HG03558 (cell line): ENCODE measurements around the gene GADL1.

Source experiments
- ATAC-seq: cut with Tn5 transposase; IDR thresholded peaks from one replicate; pipeline ENCODE4 v1.9.1; 2021; ENCODE audit warnings: moderate number of reproducible peaks; ENCODE audit not compliant: unreplicated experiment; ENCODE audit errors: extremely low read depth

Gene GADL1

DNA sequence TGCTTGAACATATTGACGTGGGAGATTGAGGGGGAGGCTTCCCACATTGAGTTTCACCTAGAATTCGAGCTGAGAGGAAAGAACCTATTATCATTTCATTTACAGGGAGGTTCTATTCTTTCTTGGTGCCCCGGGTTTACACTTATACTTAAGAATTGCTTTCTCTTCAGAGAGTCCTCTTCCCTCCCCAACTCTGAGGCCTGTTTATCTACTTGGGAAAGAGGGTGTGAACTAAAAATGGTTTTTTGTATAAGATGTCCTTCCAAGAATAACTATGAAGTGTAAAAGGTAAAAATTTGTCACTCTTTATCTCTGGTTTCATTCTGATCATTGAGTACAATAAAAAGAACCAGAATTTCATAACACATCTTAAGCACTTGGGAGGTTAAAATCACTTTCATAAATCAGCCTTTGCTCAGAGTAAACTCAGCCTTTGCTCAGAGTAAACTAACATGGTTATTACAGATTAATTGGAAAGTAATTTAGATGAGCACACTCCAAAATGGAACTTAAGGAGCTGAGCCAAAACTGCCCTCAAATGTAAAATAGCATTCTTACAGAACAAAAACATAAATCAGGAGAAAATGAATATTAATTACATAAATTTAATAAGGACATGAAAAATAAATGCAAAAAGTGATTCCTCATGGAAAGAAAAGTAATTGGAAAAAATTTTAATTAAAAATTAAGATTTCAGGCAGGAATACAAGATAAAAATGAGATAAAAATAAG, 75.2 kb downstream of the GADL1 start:
- ATAC-seq: no peak

DNA sequence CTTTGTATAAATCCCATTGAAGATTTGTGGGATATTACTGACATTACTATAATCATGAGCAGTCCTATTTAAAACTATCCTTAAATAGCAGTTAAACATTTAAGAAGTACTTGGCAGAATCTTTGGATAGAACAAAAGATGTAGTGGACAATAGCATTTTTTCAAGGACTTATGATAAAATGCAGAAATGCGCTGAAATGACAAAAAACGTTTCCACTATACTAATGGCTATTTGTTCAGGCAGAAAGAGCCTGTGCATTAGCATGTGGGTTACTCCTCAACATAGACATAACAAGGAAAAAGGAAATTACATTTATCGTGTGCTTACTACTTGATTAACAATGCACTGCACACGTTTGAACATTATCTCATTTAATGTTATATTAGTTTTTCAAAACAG, 80.7 kb downstream of the GADL1 start:
- ATAC-seq: no peak

DNA sequence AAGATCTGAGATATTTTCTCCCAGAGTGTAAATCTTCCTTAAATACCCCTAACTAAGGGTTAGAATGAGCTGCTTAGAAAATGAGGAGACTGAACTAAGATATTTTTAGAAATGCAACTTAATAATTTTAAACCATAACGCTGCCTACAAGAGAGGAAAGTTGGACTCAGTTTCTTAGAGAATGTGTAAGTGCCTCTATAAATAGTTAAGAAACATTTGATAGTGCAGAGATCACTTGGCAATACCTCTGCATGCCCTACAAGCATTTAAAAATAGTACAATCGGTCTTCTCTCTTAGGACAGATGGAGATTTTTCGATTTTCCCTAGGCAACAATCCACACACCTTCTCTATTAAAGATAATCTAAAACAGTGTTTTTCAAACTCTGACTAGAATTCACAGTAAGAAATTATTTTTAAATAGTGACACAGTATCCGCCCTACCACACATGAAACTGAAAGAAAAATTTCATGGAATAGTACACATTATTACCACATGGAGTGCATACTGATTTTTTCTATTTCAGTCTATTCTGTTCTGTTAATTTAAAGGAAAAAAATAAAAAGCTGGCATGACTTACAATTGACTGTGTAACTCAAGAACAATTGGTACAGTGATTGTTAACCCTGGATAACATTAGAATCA, 83.2 kb downstream of the GADL1 start:
- no peak for ATAC-seq

DNA sequence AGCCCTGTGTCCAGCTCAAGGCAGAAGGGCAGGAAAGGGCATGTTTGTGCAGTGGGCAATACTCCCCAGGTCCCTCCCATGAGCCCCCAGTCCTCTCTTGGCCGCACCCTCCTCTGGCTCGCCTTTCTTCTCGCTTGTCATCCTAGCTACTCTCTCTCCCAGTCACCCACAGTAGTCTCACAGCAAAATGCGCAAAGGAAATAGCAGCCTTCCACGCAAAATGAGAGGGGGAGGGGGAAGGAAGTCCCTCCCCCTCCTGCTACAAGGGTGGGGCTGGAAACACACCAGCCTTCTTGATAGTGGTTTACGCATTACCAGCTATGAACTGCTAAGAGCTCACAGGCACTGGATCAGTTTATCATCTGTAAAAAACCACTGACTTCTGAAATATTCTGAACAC, 83.8 kb downstream of the GADL1 start:
- ATAC-seq: no peak

DNA sequence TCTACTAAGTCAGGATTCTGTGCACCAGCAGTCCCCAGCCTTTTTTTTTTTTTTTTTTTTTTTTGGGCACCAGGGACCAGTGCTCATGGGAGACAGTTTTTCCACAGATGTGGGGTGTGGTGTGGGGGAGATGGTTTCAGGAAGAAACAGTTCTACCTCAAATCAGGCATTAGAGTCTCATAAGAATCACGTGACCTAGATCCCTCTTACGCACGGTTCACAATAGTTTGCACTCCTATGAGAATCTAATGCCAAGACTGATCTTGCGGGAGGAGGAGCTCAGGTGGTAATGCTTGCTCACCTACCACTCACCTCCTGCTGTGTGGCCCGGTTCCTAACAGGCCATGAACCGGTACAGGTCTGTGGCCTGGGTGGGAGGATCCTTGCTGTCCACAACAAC, 88.8 kb downstream of the GADL1 start:
- no peak for ATAC-seq

DNA sequence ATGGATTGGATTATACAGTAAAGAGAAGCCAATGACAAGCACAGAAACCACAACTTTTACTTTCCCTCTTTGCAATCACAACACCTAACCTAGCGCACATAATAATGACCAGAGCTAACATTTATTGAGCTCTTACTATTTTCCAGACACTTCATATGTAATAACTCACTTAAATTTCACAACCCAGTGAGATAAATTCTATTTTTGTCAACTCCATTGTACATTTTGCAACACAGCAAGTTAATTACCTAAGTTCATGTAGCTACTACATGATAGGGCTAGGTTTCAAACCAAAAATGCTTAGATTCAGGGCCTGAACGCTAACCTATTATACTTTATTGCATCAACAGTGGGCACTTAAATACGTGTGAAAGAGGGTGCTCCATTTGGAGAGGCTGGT, 89.5 kb downstream of the GADL1 start:
- no peak for ATAC-seq

DNA sequence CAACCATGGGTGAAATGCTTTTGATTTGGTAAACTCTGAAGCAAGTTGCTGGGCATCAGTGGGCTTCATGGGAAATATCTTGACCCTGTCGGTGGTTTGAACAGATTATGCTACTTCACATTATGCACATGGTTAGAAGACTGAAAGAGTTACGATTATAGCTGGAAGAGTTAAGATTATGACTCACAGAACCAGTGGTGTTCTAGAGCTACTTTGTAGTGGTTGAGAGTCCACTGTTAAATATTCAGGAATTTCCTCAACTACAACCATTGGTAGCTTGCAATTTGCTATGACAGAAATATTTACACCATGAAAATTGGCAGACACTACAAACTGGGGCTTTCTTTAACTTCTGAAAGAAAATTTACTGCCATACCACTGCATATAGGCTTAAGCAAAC, 99.3 kb downstream of the GADL1 start:
- no peak for ATAC-seq

DNA sequence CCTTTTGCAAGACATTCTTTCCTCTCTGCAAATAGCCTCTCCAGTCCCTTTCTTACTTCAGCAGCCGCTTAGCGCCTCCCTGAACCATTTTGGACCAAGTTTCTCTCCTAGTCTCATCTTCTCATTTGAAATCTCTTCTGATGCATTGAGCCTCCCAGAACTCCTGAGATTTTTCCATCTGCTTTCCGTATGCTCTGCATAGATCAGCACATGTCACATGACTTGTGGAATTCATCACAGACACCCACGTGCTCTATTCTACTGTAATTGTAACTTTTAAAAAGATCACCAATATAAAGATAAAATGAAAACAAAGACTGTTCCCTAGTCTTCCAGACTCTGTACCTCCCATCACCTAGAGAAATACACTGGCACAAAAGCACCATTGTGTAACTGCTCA, 100.7 kb downstream of the GADL1 start:
- ATAC-seq: no peak

DNA sequence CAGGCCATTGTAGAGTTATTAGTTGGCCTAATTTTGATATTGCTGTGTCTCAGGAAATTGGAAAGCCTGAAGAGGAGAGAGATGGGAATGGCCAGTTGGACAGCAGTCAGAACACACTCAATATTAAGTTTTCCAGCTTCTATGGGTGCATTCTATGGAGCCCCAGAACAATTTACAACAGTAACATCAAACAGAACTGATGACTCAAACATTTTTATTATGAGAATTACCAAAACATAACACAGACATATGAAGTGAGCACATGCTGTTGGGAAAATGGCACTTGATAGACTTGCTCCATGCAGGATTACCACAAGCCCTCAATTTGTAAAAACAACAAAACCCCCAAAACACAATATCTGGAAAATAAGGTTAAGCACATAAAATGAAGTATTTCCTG, 104.3 kb downstream of the GADL1 start:
- ATAC-seq: no peak

DNA sequence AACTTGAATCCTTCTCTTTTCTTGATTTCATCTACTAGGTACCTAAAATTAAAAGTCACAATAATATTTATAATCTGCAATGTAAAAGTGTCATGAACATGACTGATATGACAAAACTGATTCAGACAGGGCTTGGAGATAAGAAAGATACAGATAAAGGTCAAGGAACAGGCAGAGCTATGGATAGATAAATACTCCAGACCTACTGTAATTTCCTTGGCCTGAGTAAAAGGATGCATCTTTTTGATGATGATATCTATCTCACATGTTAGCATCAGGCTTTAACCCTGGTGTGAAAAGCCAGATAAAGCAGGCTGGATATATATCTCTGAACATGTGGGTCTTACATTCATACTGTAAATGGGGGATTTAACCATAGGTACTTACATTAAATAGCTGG, 108.1 kb downstream of the GADL1 start:
- ATAC-seq: no peak

DNA sequence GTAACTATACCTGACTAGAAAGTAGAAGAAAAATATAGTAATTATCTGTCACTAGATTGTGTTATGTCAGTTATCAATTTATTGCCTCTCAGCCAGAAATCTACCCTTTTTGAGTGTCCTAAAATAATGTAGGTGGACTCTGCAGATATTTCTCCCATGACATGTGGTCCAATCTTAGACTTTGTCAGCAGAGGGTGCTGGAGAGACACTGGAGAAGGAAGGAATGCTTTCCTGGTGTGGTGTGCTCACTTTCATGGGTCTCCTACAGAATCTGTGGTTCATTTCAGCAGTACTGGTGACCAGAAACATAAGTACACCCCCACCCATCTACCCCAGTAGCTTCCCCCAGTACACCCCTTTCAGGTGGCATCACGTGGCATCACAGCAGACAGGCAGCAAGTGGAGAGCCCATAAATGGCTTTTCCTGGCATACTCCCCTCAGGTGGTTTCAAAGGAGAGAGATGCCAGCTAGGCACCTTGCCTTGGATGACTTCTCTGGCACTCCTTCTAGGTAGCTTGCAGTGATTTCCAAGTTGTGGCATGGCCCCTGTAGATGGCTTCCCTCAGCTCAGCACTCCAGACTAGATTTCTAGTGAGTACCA, 114.7 kb downstream of the GADL1 start:
- ATAC-seq: no peak

DNA sequence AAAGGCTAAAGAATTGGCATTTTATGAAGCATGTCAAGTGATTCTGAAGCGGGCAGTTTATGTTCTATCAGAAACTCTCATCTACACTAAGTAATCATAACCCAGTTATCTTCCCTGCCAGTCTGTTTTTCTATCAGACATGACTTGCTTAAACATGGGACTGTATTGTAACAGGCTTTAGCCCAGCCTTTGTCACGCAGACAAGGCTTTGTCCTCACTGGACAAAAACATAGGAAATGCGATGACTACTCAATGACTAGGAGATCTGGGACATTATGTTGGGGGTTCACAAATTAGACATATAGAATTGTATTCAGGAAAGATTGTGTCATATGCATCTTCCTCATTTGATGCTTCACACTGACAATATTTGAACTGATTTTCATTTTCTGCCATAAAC, 115.5 kb downstream of the GADL1 start:
- ATAC-seq: no peak

DNA sequence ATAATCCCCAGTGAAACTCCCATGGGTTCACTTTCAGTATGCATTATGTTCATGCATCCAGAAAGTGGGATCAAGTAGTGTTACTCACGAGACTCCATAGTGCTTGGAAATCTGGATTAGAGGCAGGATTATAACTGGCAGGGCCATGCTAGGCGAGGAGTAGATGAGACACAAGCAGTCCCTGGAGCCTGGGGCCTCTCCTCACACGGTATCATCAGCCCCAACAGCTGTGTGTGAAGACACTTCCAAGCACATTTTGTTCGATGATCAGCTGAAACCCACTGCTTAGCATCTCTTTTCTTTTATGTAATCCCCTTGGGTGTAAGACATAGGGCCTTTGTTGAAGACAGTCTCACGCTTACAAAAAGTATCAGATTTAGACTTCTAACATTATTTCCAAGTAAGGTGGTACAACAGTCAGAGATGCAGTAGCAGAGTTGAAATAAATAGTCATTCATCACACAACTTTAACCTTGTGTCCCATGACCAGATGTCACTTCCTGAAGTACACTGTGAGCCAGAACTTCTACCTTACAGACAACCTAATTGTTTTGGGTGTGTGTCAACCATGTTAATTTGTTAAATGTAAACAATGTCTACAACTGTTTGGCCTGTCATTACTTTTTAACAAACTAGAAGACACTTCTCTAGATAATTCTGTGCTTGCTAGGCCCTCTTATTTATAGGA, 116.9 kb downstream of the GADL1 start:
- ATAC-seq: no peak

DNA sequence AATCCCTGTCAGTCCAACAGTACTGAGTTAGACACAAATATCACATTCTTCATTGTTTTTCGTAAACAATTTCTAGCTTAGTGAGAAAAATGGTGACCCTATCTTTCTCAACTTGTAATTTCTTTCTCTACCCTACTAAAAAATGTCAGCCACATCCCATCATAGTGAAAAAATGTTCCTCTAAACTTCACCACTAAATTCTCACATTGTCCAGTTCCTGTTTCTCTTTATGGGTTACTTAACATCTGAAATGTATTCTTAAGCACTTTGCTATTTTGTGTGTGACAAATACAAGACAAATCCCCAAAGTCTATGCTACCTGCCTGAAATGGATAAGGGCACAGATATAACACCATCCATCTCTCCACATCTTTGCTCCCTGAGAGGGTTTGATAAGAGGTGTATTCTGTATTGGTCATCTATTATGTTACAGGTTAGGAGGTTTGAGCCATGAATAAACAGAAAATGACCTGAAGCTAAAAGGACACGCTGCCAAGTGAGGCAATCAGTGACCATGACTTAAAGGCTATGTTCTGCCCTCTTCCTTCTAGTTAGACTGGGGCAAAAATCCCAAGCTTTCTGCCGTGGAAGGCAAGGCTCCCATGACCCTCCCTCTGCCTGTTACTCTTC, 118.2 kb downstream of the GADL1 start:
- no peak for ATAC-seq

DNA sequence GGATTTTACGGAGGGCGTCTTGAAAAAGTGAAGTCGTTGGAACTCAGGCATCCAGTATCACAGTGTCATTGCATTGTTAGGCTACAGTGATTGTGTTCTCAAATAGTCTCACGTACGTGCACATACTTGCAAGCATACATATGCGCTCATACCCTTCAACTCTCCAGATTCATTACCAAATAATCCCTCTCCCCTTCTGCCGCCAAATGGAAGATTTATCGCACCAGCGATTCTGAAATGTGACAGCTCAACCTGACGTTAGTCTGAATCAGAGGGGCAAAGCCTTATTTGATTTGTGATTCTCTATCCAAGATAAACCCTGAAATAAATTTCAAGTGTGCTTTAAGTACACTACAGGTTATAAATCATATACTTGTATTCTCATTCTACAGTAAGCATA, 119.4 kb downstream of the GADL1 start:
- no peak for ATAC-seq

DNA sequence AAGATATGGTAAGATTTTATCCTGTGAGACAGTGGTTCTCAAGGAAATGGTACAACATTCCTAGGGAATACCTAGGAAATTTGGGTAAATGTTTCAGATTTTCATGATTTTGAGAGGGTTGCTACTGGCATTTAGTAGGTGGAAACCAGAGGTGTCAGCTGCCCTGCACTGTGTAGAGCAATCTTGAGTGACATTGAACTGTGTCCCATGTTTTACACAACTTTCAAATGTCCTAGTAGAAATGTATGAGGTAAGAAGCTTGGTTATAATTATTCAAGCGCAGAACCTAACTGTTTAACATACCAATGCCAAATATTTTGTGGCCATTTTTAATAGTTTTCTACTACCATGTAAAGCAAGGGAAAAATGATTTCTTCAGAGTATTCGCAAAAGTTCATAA, 120.4 kb downstream of the GADL1 start:
- ATAC-seq: no peak

DNA sequence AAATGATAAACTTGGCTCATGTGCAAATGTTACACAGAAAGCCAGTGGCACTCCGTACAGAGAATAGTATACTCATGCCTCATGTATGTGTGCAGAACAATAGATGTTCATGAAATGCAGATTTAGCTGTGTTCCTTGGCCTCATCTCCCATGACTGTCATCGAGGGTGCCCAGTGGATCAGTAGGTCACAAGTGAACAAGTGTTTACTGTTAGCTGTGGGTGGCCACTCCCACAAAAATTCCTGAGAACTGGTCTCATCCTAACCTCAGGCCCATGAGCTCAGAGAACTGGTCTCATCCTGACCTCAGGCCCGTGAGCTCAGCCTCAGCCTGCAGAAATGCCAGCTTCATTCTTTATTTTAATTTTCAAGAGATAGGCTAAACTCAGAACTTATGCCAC, 124.1 kb downstream of the GADL1 start:
- ATAC-seq: no peak

DNA sequence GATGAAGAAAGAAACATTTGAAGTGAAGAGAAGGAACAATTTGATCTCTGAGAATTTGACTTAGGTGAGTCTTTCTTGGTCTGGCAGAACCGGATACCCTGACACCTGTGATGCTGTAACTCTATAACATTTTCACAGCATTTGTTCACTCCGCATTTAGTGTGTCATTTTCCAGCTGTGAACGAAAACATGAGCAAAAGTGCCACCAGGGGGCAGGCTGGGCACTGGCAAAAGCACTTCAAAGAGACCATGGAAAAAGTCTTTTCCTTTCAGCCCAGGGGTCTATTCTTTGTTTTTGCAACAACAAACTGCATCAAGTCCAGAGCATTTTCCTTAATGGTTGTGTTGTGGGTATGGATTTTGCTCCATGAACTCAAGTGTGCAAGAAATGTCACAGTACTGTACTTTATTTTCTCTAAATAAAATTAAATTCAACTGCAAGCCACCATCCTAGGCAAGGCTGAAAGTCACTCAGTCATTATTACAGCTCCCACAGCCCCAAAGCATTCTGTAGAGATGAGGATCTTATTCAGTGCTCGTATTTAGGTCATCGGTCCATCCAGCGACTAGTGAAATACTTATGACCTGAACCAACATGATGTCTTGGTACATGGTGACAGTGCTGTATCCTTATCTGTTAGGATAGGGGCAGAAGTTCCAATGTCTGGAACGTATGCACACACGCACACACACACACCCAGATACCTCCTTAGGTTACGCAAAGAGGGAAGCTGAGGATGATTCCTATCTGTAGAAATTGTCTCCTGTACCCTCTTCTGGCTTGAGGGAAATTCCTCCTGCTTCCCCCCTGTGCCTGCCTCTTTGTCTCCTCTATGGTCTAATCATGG, 125.5 kb downstream of the GADL1 start:
- no peak for ATAC-seq

DNA sequence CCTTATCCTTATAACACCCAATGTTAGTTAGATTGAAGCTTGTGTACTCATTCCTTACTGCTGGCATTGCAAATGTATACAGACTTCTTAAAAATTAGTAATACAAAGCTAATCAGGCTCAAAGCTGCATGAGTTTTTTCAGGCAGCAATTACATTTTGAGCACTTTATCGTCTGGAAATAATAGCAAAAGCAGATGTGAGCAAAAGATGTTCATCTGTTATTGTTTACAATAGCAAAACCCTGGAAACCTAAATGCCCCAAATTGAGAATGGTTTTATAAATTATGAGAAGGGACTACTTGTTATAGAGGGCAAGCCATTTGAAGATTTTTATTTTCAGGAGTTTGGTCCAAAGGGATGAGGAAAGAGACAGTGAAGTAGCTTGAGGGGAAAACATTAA, 126.4 kb downstream of the GADL1 start:
- no peak for ATAC-seq

DNA sequence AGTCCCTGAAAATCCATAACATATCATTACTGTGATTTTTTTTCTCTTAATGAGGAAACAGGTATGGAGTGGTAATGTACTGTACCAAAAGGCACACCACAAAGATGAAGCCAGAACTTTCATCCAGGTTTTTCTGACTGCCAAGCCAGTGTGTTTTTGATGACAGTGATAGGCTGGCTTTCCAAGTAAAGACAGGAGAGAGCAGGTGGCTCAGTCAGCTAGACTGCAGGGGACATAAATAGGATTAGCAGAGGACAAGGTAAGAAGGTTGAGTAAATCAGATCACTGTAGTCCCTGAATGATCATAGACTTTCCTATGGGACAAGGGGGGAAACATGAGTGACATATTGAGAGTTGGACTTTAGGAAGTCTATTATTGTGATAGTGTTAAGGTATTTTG, 127.9 kb downstream of the GADL1 start:
- ATAC-seq: no peak
